CD14-positive monocyte (primary cell): Measurements from ENCODE around the gene HECW1. TPM values are rescaled to one million over a fixed set of nuclear protein-coding genes. Genes with fewer than 3 reads are reported as not detected.

Experiments used
- DNase-seq, 3 donors: peaks; one replicate each; pipeline ENCODE4 v3.0.0-alpha.2; 2011 to 2022
- H2AFZ ChIP-seq: 2 replicates; pipeline ENCODE4 v1.6.0; 2012; ENCODE audit warnings: mild to moderate bottlenecking, low read depth, low read length, inconsistent platforms; ENCODE audit not compliant: insufficient read depth, poor library complexity, severe bottlenecking
- H3K27ac ChIP-seq, 2 donors: 1 replicate in 1 of 2; 2 replicates in 1 of 2; pipeline ENCODE4 v1.5.1; 2012 to 2013; ENCODE audit warnings: low read length in 2 of 2, control low read depth in 1 of 2, inconsistent platforms in 1 of 2, low read depth in 1 of 2, mild to moderate bottlenecking in 1 of 2
- H3K27me3 ChIP-seq, 2 donors: one replicate each; pipeline versions ENCODE4 v1.6.0 to v1.6.1; 2011 to 2013; ENCODE audit warnings: low read length in 2 of 2; ENCODE audit not compliant: control insufficient read depth in 2 of 2, insufficient read depth in 2 of 2
- H3K36me3 ChIP-seq, 2 donors: replicated peaks in 1 of 2; 1 replicate in 1 of 2; 2 replicates in 1 of 2; pipeline versions ENCODE4 v1.5.1 to v1.6.1; 2012 to 2013; ENCODE audit warnings: low read length in 2 of 2, control low read depth in 1 of 2, inconsistent platforms in 1 of 2, mild to moderate bottlenecking in 1 of 2; ENCODE audit not compliant: insufficient read depth in 2 of 2, control insufficient read depth in 1 of 2
- H3K4me1 ChIP-seq, 2 donors: 1 replicate in 1 of 2; 2 replicates in 1 of 2; pipeline versions ENCODE4 v1.5.1 to v1.6.1; 2012 to 2013; ENCODE audit warnings: low read length in 2 of 2, control low read depth in 1 of 2, inconsistent platforms in 1 of 2, mild to moderate bottlenecking in 1 of 2, moderate library complexity in 1 of 2; ENCODE audit not compliant: insufficient read depth in 2 of 2, control insufficient read depth in 1 of 2
- H3K4me2 ChIP-seq: replicated peaks from 2 replicates; pipeline ENCODE3; 2012; ENCODE audit warnings: low read length, moderate library complexity, mild to moderate bottlenecking; ENCODE audit not compliant: poor library complexity, severe bottlenecking; ENCODE audit errors: extremely low read depth
- H3K4me3 ChIP-seq, 3 experiments: fragments of 200-600 bp in 1 of 3; sonication (generic) in 1 of 3; replicated peaks in 1 of 3; 1 replicate in 2 of 3; 2 replicates in 1 of 3; pipeline ENCODE4 v1.5.1; 2011 to 2013; ENCODE audit warnings: low read length in 3 of 3, mild to moderate bottlenecking in 3 of 3, control low read depth in 2 of 3, low read depth in 2 of 3, inconsistent platforms in 1 of 3, moderate library complexity in 1 of 3
- H3K79me2 ChIP-seq: 2 replicates; pipeline ENCODE4 v1.6.0; 2012; ENCODE audit warnings: mild to moderate bottlenecking, control low read depth, inconsistent platforms, low read length, moderate library complexity; ENCODE audit not compliant: insufficient read depth
- H3K9ac ChIP-seq: 2 replicates; pipeline ENCODE4 v1.6.0; 2017; ENCODE audit warnings: low read length, mild to moderate bottlenecking; ENCODE audit not compliant: insufficient read depth, poor library complexity, severe bottlenecking
- H3K9me3 ChIP-seq, 2 donors: replicated peaks in 1 of 2; 1 replicate in 1 of 2; 2 replicates in 1 of 2; pipeline versions ENCODE4 v1.5.1 to v1.6.1; 2012 to 2013; ENCODE audit warnings: low read length in 2 of 2, control low read depth in 1 of 2; ENCODE audit not compliant: control insufficient read depth in 1 of 2, insufficient read depth in 1 of 2
- H4K20me1 ChIP-seq: 2 replicates; pipeline ENCODE4 v1.6.0; 2012; ENCODE audit warnings: mild to moderate bottlenecking, low read length, control low read depth, moderate library complexity; ENCODE audit not compliant: insufficient read depth
- H3K27ac Mint-ChIP-seq, 7 donors: one replicate each; pipeline ENCODE4 v1.8.0; 2020; ENCODE audit warnings: mild to moderate bottlenecking in 7 of 7, mixed read lengths in 7 of 7, moderate library complexity in 6 of 7, inconsistent platforms in 2 of 7
- H3K27me3 Mint-ChIP-seq, 3 donors: one replicate each; pipeline ENCODE4 v1.8.0; 2021 to 2022; ENCODE audit warnings: low read depth in 3 of 3, mild to moderate bottlenecking in 3 of 3, mixed read lengths in 3 of 3, moderate library complexity in 3 of 3, inconsistent platforms in 1 of 3
- H3K36me3 Mint-ChIP-seq, 2 donors: one replicate each; pipeline ENCODE4 v1.8.0; 2020; ENCODE audit warnings: mixed read lengths in 2 of 2, inconsistent platforms in 1 of 2, mild to moderate bottlenecking in 1 of 2
- H3K4me1 Mint-ChIP-seq: one replicate; pipeline ENCODE4 v1.8.0; 2020; ENCODE audit warnings: mild to moderate bottlenecking, mixed read lengths
- H3K4me3 Mint-ChIP-seq, 2 donors: one replicate each; pipeline ENCODE4 v1.8.0; 2020; ENCODE audit warnings: mild to moderate bottlenecking in 2 of 2, mixed read lengths in 2 of 2, moderate library complexity in 1 of 2
- H3K9me3 Mint-ChIP-seq, 7 donors: one replicate each; pipeline ENCODE4 v1.8.0; 2020 to 2022; ENCODE audit warnings: mixed read lengths in 7 of 7, mild to moderate bottlenecking in 6 of 7, moderate library complexity in 6 of 7, inconsistent platforms in 2 of 7
- CTCF ChIP-seq: fragments of 200-600 bp; IDR thresholded peaks from one replicate; pipeline ENCODE4 v1.8.0; 2022; ENCODE audit warnings: antibody characterized with exemption, mild to moderate bottlenecking
- WGBS: methylation state at CpG from one replicate; pipeline ENCODE4 v1.1.5; 2013; ENCODE audit warnings: missing lambda C conversion rate; ENCODE audit not compliant: insufficient coverage; 5-methylcytosine and 5-hydroxymethylcytosine counted together
- intact Hi-C, 2 donors: fragments of 100-400 bp; cut with micrococcal nuclease; formaldehyde crosslinking; loops; one replicate each; pipeline versions ENCODE4 v1.15.0 to v1.15.1; 2023
- polyA plus RNA-seq, 3 donors: library from polyadenylated mRNA; depleted of rRNA in 1 of 3; unstranded in 2 of 3; stranded (reverse) in 1 of 3; fragments of 300-500 nt in 2 of 3; fragments of >200 nt in 1 of 3; fragmentation: Illumina TruSeq in 2 of 3; gene quantifications; 1 replicate in 2 of 3; 2 replicates in 1 of 3; pipeline ENCODE4 v1.2.3, GENCODE V29; 2012 to 2021
- small RNA-seq: library from RNA; depleted of rRNA; stranded (forward); fragments of <200 nt; gene quantifications from one replicate; pipeline ENCODE3, GENCODE V24; 2012; ENCODE audit warnings: low read depth; ENCODE audit not compliant: insufficient read length

The HECW1 gene
- polyA plus RNA-seq, 3 donors: not detected

- H3K79me2 ChIP-seq: no peaks in the 10 kb centered on the region
- no peak overlapping the region for H3K9ac ChIP-seq
- 100% methylated on average over 2 of the region's 5 CpGs for WGBS
- no peak overlapping the region for H3K27ac ChIP-seq
- no peak overlapping the region for H3K4me3 ChIP-seq
- H3K4me2 ChIP-seq: no peak overlapping the region
- peaks cover 23 to 73% of the 10 kb centered on the region in 2 donors for H3K36me3 ChIP-seq
- no peaks in the 10 kb centered on the region for H4K20me1 ChIP-seq
- Mint-ChIP-seq H3K27ac (no peak overlapping the region), H3K4me1 (no peaks in the 10 kb centered on the region), H3K27me3 (peaks cover 0 to 3% (median 0%) of the 10 kb centered on the region in 3 donors), H3K4me3 (no peak overlapping the region), H3K36me3 (peaks cover 37 to 57% of the 10 kb centered on the region in 2 donors), H3K9me3 (peaks cover 0 to 1% (median 0%) of the 10 kb centered on the region in 7 donors)
- no peaks in the 10 kb centered on the region for H3K27me3 ChIP-seq
- H2AFZ ChIP-seq: no peak overlapping the region
- intact Hi-C loops: no loop called here
- no peaks in the 10 kb centered on the region for H3K4me1 ChIP-seq
- no peak for DNase-seq
- no peak for TF ChIP-seq CTCF
- no peaks in the 10 kb centered on the region for H3K9me3 ChIP-seq
Observed at GRCh38 chr7:43612128-43612527, 499.7 kb downstream of the HECW1 start.

- H3K79me2 ChIP-seq: no peaks in the 10 kb centered on the region
- Mint-ChIP-seq H3K27ac (no peak overlapping the region), H3K9me3 (peaks cover 0 to 1% (median 0%) of the 10 kb centered on the region in 7 donors), H3K36me3 (peaks cover 37 to 57% of the 10 kb centered on the region in 2 donors), H3K4me1 (no peaks in the 10 kb centered on the region), H3K27me3 (peaks cover 0 to 3% (median 0%) of the 10 kb centered on the region in 3 donors), H3K4me3 (no peak overlapping the region)
- DNase-seq: no peak
- WGBS: 88% methylated on average over 1 of the region's 3 CpGs
- intact Hi-C loops: no loop called here
- H3K27me3 ChIP-seq: no peaks in the 10 kb centered on the region
- H2AFZ ChIP-seq: no peak overlapping the region
- no peak overlapping the region for H3K27ac ChIP-seq
- no peaks in the 10 kb centered on the region for H3K4me1 ChIP-seq
- H3K9me3 ChIP-seq: no peaks in the 10 kb centered on the region
- H3K4me2 ChIP-seq: no peak overlapping the region
- H3K9ac ChIP-seq: no peak overlapping the region
- H4K20me1 ChIP-seq: no peaks in the 10 kb centered on the region
- H3K4me3 ChIP-seq: no peak overlapping the region
- TF ChIP-seq CTCF: no peak
- H3K36me3 ChIP-seq: peaks cover 23 to 78% of the 10 kb centered on the region in 2 donors
Observed at GRCh38 chr7:43612599-43613589, 500.4 kb downstream of the HECW1 start.

Small RNA genes within 50 kb of the gene (small RNA-seq; reads per million reads assigned to genes)
- gene MIR3943 (not detected), gene RF00019 (not detected), gene RNU6-575P (not detected), gene RNU7-35P (not detected)

Other genes starting within 250 kb of the HECW1 start
- gene C7orf25, start 200.6 kb upstream of the HECW1 start, polyA plus RNA-seq: 1 to 10 TPM in 2 of 3 donors, under 1 TPM in 1; 0.96 to 2.6 (median 2.5) TPM
- 100 to 1,000 TPM in 2 of 3 donors, 10 to 100 TPM in 1; 51.8 to 294 (median 283) TPM for gene PSMA2, start 180.5 kb upstream of the HECW1 start, polyA plus RNA-seq
- gene MRPL32, start 180.3 kb upstream of the HECW1 start, polyA plus RNA-seq: 10 to 100 TPM; 23.4 to 49.6 (median 39.5) TPM